Endodermal cell (in vitro differentiated cells): ENCODE measurements around the gene IFIH1. TPM values are rescaled to one million over a fixed set of nuclear protein-coding genes. Genes with fewer than 3 reads are reported as not detected.

ENCODE experiments used
- DNase-seq: peaks from one replicate; pipeline ENCODE4 v3.0.0-alpha.2; 2017
- H3K27ac ChIP-seq: 2 replicates; pipeline ENCODE4 v1.5.1; 2013; ENCODE audit warnings: mild to moderate bottlenecking, low read depth, low read length, moderate library complexity
- H3K27me3 ChIP-seq: 2 replicates; pipeline ENCODE4 v1.6.1; 2013; ENCODE audit warnings: mild to moderate bottlenecking, low read length, moderate library complexity; ENCODE audit not compliant: insufficient read depth, control insufficient read depth, poor library complexity, severe bottlenecking
- H3K36me3 ChIP-seq: 2 replicates; pipeline ENCODE4 v1.7.0; 2013; ENCODE audit warnings: mild to moderate bottlenecking, low read length, moderate library complexity; ENCODE audit not compliant: control insufficient read depth, insufficient read depth
- H3K4me1 ChIP-seq: one replicate; pipeline ENCODE4 v1.7.0; 2013; ENCODE audit warnings: low read length; ENCODE audit not compliant: control insufficient read depth, insufficient read depth
- H3K4me3 ChIP-seq: 2 replicates; pipeline ENCODE4 v1.5.1; 2013; ENCODE audit warnings: mild to moderate bottlenecking, low read length, moderate library complexity
- H3K9ac ChIP-seq: 2 replicates; pipeline ENCODE4 v1.6.1; 2013; ENCODE audit warnings: mild to moderate bottlenecking, low read length, moderate library complexity; ENCODE audit not compliant: poor library complexity, severe bottlenecking; ENCODE audit errors: extremely low read depth
- H3K9me3 ChIP-seq: 2 replicates; pipeline ENCODE4 v1.6.1; 2013; ENCODE audit warnings: mild to moderate bottlenecking, low read length, moderate library complexity; ENCODE audit not compliant: control insufficient read depth
- H3K27ac Mint-ChIP-seq: 2 replicates; pipeline ENCODE4 v1.8.0; 2020; ENCODE audit warnings: mixed read lengths
- H3K27me3 Mint-ChIP-seq: 2 replicates; pipeline ENCODE4 v1.8.0; 2021; ENCODE audit warnings: mild to moderate bottlenecking, mixed read lengths; ENCODE audit not compliant: insufficient read depth
- H3K36me3 Mint-ChIP-seq: 2 replicates; pipeline ENCODE4 v1.8.0; 2020; ENCODE audit warnings: low read depth, mixed read lengths
- H3K4me1 Mint-ChIP-seq: 2 replicates; pipeline ENCODE4 v1.8.0; 2020; ENCODE audit warnings: mixed read lengths
- H3K4me3 Mint-ChIP-seq: 2 replicates; pipeline ENCODE4 v1.8.0; 2020; ENCODE audit warnings: mild to moderate bottlenecking, moderate library complexity, mixed read lengths
- H3K9me3 Mint-ChIP-seq: 2 replicates; pipeline ENCODE4 v1.8.0; 2020; ENCODE audit warnings: mild to moderate bottlenecking, mixed read lengths
- CTCF ChIP-seq: fragments of 200-600 bp; sonication (generic); conservative IDR thresholded peaks from 2 replicates; pipeline ENCODE4 v1.5.0; 2021; ENCODE audit warnings: antibody characterized with exemption, mild to moderate bottlenecking
- WGBS, 2 experiments: methylation state at CpG; one replicate each; pipeline versions ENCODE4 v1.1.5 to v1.1.7; 2013; ENCODE audit warnings: missing lambda C conversion rate in 2 of 2, mixed read lengths in 1 of 2; ENCODE audit not compliant: insufficient coverage in 1 of 2, insufficient read length in 1 of 2; 5-methylcytosine and 5-hydroxymethylcytosine counted together
- total RNA-seq, 2 donors: library from RNA; stranded (reverse); fragmentation: NEBNext Ultra II Directional in 1 of 2; extraction: Animal tissue kit (Norgen Biotek cat#: 25700) in 1 of 2; gene quantifications; 2 replicates in 1 of 2; 3 replicates in 1 of 2; pipeline ENCODE4 v1.2.1, GENCODE V29; 2021

The IFIH1 gene
- total RNA-seq, 2 donors from 2014 or later: 0.13 to 0.15 TPM

GRCh38 chr2:162316590-162316989 lies 1.9 kb downstream of the IFIH1 start:
- WGBS, 2 experiments: 86 to 100% methylated on average over 1 to 2 of the region's 2 CpGs
- no peak overlapping the region for H3K27ac ChIP-seq
- Mint-ChIP-seq H3K36me3 (no peaks in the 10 kb centered on the region), H3K27ac (no peak overlapping the region), H3K9me3 (no peaks in the 10 kb centered on the region), H3K4me1 (peaks cover 4% of the 10 kb centered on the region), H3K27me3 (peaks cover 19% of the 10 kb centered on the region), H3K4me3 (no peak overlapping the region)
- H3K9ac ChIP-seq: no peak overlapping the region
- no peak for TF ChIP-seq CTCF
- no peaks in the 10 kb centered on the region for H3K4me1 ChIP-seq
- H3K9me3 ChIP-seq: no peaks in the 10 kb centered on the region
- no peak for DNase-seq
- peaks cover 29% of the 10 kb centered on the region for H3K27me3 ChIP-seq
- no peaks in the 10 kb centered on the region for H3K36me3 ChIP-seq
- H3K4me3 ChIP-seq: no peak overlapping the region

GRCh38 chr2:162315938-162316337 lies 2.5 kb downstream of the IFIH1 start:
- no peaks in the 10 kb centered on the region for H3K9me3 ChIP-seq
- Mint-ChIP-seq H3K4me3 (no peak overlapping the region), H3K27ac (no peak overlapping the region), H3K9me3 (no peaks in the 10 kb centered on the region), H3K4me1 (peaks cover 4% of the 10 kb centered on the region), H3K36me3 (no peaks in the 10 kb centered on the region), H3K27me3 (peaks cover 19% of the 10 kb centered on the region)
- H3K27me3 ChIP-seq: peaks cover 29% of the 10 kb centered on the region
- WGBS, 2 experiments: 93% methylated on average over 4 of the region's 4 CpGs; no CpG with 5 or more reads in 1 of the 2 experiments
- no peak overlapping the region for H3K27ac ChIP-seq
- H3K9ac ChIP-seq: no peak overlapping the region
- H3K4me3 ChIP-seq: no peak overlapping the region
- H3K36me3 ChIP-seq: no peaks in the 10 kb centered on the region
- no peak for TF ChIP-seq CTCF
- no peaks in the 10 kb centered on the region for H3K4me1 ChIP-seq
- DNase-seq: no peak

GRCh38 chr2:162312853-162313252 lies 5.6 kb downstream of the IFIH1 start:
- no peak overlapping the region for H3K27ac Mint-ChIP-seq

More at GRCh38 chr2:162312853-162313252, 5.6 kb downstream of the IFIH1 start:
- TF ChIP-seq CTCF: no peak
- Histone ChIP-seq H3K4me1 (no peaks in the 10 kb centered on the region), H3K36me3 (no peaks in the 10 kb centered on the region), H3K9ac (no peak overlapping the region), H3K4me3 (no peak overlapping the region), H3K9me3 (no peaks in the 10 kb centered on the region), H3K27ac (no peak overlapping the region), H3K27me3 (peaks cover 15% of the 10 kb centered on the region)
- Mint-ChIP-seq H3K4me3 (no peak overlapping the region), H3K9me3 (no peaks in the 10 kb centered on the region), H3K27me3 (peaks cover 6% of the 10 kb centered on the region), H3K4me1 (no peaks in the 10 kb centered on the region), H3K36me3 (no peaks in the 10 kb centered on the region)
- no peak for DNase-seq
- 89 to 100% methylated on average over 1 of the region's 1 CpG for WGBS, 2 experiments
